Stimulated activated CD4-positive, alpha-beta T cell treated with anti-CD3 and anti-CD28 coated beads, Interleukin-1b, Interleukin-23, amount 100 ng/mL, for 24 hours (primary cell): Measurements from ENCODE around the gene MACROD1.
"Not testable (repeated sequence)": the region's sequence is repeated elsewhere in the genome, so short reads cannot be mapped to it uniquely, and the experiment has no call there.

Experiments used
- DNase-seq, 4 experiments: peaks; one replicate each; pipeline ENCODE4 v3.0.0-alpha.2; 2020; ENCODE audit warnings: low read depth in 4 of 4, low spot score in 1 of 4

The MACROD1 gene

DNA sequence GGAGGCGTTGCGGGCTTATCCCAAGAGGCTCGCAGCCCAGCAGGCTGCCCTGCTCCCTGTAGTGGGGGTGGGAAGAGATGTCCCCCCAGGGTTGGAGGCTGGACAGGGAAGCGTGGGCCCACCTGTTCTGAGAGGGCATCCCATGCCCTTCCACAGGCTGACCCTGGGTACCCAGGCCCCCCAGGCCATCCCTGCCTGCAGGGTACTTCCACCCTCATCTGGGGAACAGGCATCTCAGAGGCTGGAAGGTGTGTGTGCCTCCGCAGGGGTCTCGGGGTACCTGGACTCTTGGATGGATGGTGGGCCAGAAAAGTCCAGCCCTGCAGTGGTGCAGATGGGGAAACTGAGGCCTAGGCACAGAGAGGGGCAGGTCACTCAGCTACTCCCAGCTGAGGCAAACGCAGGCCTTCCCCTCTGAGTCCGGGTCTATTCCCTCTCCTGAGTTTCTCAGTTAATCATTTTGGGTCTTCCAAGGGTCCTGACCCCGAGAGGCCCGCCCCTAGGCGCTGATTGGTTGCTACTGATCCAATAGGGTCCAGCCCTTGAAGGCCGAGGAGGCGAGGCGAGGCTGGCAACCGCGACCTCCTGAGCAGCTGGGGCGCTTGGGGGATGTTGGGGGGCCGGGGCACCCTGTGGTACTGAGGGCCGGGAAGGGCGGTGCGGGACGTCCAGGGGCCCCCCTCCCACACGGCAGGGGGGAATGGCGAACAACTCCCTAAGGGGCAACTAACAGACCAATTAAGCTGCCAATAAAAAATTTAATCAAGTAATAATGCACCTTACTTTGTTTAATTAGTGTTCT lies 106.4 kb downstream of the MACROD1 start:
- no peak for DNase-seq

DNA sequence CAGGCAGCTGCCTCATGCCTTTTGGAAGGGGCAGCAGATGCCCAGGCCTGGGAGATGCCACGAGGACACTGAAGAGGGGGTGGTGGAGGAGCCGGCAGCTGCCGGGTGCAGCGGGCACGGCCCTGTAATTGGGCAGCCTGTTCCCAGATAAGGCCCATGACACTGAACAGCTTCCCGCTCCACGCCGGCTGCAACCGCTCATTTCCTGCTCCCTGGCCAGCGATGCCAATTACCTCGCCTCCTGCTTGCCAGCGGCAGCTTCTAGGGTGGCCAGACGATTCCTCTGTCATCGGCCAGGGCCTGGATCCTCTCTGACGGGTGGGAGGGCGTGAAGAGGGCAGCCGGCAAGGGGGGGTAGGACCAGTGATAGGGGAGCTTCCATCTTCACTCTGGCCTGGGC lies 107.4 kb downstream of the MACROD1 start:
- DNase-seq: no peak

DNA sequence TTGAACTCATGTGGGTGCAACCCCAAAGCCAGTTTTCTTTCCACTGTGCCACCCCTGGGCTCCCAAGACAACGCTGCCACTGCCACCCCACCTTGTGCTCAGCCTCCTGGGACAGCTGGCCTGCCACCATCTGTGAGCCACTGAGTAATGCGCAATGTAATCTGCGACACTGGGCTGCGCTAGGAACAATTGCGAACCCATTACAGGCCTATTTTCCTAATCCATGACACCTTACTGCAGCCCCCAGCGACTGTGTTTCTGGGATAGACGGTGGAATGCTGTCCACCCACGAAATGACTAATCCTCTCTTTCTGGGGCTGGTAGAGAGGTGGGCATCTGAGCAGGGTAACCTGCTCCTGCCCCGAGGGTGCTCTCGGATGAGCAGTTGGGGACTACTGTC lies 108.0 kb downstream of the MACROD1 start:
- no peak for DNase-seq

DNA sequence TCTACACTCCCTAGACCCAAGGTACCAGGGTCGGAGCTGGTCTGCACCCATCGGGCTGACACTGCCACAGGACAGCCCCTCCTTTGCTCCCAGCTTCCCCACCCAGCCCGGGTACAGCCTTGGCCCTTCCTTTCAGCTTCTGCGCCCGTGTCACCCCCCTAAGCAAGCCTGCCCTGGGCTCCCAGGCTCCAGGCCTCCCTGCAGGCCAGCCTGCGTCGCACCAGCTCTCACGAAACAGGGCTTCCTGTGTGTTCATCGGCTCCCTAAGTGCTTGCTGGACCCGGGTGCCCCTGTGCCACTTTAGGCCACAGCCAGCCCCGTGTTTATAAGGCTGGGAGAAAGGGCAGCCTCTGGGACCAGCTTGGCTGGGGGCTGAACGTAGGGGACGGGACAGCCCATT lies 109.1 kb downstream of the MACROD1 start:
- no peak for DNase-seq

DNA sequence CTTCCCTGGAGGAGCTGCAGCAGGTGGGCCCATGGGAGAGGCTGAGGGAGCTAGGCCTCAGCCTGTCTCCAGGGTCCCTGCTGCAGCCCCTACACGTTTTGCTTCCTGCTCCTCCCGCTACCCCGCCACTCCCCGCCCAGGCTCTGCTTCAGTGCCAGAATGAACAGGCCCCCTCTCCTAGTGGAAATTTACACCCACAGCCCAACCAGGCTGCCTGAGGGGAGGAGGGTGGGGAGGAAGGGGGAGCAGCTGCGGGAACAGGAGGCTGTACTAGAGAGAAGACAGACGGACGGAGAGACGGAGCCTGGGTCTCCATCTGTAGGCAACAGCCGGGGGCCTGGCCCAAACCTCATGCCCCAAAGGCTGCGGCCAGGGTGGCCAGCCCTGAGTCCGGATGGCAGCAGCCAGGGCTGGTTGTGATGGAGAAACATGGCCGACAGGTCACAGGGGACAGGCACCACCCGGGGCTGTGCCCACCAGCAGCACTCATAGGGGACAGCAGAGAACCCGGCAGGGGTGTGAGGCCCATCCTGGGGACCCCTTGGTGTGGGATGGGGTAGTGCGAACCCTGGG lies 109.6 kb downstream of the MACROD1 start:
- no peak for DNase-seq

DNA sequence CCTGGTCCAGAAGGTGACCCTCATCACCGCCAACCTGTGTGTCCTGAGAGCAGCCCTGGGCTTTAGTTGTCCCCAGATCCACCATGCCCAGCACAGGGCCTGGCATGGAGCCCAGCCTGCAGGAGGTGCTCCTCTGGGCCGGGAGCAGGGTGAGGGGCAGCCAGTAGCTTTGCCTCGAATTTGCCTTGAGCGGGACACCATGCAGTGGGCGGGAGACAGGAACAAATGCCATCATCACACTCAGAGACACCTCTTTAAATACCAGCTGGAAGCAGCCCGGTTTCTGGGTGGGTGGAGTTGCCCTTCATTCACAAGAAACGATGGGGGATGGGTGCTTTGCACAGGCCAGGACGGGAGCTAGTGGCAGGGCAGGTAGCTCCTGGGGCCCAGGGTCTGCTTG lies 110.8 kb downstream of the MACROD1 start:
- DNase-seq: no peak

DNA sequence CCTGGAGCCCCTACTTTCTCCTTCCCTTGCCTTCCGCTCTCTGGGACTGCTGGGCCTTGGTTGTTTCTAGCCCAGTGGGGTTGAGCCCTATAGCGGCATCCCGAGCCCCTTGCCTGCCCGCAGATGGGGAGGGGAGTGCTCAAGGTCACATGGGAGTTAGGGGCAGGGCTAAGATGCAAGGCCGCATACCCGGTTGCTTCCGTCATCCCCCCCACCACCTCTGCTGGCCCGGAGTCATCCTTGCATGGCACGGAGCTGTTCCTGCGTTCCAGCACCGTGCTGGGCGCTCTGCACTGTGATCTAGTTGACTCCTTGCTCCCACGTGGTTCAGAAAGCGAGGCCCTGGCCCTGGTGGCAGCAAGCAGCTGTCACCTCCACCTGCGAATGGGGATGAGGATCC lies 112.2 kb downstream of the MACROD1 start:
- DNase-seq: no peak

DNA sequence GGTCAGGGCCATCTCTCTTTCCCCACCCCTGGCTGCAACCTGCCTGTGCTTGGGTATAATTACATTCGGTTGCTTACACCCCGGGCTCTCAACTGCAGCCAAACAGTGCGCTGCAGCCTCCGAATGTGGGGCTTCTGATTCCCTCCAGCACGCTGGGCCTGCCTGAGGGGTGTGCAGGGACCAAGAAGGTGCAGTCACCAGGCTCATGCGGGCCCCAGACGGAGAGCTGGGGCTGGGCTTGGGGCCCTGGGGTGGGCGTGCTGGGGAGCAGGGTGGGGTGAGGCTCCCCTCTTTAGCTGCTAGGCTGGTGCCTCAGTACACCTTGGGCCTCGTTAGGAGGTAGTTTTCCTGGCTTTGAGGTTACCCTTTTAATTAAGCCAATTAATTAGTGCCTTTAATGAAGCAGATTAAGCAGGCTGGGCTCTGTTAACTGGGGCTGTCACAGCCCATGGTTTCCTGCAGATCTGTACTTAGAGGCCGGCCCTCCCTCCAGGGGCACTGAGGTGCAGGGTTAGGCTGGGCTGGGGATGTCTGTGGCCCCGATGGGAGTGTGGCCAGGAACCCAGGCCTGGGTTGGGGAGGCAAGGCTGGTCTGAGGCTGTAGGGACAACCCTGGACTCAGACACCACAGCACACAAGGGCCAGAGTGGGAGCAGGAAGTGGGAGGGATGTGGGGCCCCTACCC lies 112.8 kb downstream of the MACROD1 start:
- no peak for DNase-seq

DNA sequence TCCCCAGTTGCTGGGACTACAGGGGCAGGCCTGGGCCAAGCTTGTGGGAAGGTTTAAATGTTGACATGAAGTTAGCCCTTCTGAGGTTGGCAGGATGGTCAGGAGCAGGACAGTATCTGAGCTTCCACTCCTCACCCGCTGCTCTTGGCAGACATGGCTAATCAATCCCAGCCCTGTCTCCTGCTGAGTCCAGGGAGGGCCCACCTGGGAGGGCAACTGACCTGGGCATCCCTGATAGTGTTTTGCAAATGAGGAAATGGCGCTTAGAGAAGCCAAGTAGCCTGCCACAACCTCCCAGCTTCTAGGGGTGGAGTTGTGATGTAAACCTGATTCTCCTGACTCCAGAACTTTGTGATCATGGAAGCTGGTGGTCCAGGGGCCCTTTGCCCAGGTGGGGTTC lies 113.5 kb downstream of the MACROD1 start:
- no peak for DNase-seq

DNA sequence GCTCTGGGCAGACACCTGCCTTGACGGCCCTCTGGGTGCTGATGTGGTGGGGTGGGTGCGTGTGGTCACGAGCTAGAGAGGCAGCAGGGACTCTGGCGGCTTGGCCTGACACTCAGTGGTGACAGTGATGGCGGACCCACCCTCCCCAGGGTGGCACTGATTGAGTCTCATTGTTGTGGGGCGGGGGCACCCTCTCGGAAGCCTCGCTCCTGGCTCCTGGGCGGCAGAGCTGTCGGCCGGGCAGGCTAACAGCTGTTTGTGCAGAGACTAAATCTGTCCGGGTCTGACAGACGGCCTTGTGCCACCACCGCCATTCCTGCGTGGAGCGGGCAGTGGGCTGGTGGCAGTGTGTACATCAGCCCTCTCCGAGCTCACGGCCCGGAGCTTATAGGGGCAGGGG lies 114.6 kb downstream of the MACROD1 start:
- DNase-seq: no peak

DNA sequence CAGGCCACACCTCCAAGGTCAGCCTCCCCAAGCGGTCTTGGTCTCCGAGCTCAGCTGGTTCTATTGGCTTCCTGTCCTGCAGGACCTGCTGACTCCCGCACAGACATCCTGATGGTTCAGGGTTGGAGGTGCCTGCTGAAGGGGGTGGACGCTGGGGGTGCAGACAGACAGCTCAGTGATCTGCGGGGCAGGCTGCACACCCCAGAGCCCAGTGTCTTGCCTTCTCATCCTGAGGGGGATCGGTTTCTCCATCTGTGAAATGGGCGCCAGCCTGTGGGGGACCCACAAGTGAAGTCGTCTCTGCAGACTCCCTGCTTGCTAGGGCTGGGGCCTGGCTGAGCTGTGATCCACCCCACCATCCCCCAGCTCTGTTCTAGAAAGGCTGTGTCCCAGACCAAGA lies 116.4 kb downstream of the MACROD1 start:
- DNase-seq: no peak

DNA sequence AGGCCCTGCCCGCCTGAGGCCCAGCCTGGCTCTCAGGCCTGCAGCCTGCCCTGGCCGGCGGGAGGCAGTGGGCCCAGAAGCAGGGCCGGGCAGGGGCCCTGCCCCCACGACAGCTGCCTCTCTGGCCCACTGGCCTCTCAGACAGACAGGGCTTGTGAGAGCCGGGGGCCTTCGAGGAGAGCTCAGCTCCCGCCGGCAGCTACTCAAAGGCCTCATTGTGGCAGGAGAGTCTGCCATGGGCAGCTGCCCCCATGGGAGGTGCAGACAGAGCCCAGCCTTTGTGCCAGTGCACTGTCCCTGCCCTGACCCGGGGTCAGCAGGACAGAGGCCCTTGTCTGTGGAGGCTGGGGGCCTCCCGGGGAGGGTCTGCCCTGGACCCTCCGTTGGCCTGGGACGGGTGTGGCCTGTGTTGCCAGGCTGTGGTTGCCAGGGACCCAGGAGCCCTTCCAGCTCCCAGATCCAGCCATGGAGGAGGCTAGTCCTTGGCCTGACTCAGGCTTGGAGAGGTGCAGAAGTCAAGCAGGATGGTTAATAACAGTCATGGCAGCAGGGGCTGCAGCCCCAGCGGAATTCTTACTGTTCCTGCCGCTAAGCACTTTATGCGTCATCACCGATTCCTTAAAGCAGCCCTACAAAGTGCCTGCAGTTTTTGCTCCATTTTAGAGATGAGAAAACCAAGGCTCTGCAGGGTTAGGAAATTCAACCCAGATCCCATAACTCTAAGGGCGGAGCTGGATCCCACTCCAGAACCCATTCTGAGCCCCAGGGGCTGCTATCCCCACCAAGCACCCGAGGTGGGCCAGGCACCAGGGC lies 117.7 kb downstream of the MACROD1 start:
- no peak for DNase-seq

DNA sequence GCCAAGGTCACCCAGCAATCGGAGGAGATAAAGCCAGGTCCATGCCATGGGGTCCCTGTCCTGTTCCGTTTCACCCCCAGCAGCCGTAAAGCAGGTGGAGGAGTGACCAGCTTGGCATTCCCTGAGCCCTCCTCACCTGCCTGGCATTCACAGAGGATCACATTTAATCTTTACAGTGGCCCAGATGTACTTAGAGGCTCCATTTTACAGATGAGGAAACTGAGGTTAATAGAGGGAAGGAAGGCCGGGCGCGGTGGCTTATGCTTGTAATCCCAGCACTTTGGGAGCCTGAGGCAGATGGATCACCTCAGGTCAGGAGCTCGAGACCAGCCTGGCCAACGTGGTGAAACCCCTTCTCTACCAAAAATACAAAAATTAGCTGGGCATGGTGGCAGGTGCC lies 118.5 kb downstream of the MACROD1 start:
- DNase-seq: not testable (repeated sequence)

DNA sequence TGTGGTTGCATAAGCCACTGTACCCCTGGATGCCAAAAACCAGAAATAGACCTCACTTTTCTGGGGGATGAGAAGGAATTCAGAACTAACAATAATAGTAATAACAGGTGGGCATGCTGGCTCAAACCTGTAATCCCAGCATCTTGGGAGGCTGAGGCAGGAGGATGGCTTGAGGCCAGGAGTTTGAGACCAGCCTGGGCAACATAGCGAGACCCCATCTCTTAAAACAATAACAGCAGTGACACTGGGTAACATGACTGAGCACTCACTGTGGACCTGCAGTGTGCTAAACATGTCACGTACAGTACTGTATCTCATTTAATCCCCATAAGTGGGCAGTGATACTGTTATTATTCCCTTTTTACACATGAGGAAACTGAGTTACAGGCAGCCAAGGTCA lies 120.2 kb downstream of the MACROD1 start:
- DNase-seq: no peak

DNA sequence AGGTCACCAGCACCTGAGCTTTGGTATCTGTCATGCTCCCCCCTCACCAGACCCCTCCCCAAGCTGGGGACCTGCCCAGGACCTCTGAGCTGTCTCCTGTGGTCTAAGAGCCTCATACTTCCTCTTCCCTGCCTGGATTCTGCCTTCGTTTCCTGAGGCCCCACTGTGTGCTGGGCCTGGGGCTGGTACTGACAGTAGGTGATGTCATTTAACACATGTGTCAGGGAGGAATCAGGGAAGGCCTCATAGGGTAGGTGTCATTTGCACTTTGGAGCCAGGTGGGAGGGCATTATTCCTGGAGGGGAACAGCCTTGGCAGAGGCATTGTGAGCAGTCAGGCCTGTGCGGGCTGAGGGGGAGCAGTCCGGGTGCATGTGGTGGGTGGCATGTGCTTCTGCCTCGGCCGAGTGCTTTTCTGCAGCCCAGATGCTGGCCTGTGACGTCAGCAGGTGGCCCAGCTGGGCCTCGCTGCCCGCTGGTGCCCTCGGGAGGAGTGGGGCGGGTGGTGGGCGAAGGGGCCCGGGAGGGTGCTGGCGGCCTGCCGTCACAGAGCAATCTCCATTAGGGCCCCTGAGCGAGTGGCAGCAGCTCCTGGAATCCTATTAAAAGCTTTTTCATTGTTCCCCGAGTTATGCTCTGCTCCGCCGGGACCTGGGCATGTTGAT lies 121.1 kb downstream of the MACROD1 start:
- DNase-seq: no peak

DNA sequence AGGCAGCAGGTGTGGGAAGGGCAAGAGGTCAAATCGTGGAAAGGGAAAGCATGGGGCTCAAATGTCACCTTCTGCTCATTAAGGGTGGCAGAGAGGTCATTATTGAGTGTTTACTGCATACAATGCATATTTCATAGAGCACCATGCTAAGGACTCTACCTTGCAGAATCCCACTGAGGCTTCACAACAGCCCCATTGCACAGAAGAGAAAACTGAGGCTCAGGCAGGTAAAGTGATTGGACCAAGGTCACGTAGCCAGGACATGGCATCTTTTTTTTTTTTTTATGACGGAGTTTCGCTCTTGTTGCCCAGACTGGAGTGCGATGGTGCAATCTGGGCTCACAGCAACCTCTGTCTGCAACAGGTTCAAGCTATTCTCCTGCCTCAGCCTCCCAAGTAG lies 122.4 kb downstream of the MACROD1 start:
- DNase-seq: no peak

DNA sequence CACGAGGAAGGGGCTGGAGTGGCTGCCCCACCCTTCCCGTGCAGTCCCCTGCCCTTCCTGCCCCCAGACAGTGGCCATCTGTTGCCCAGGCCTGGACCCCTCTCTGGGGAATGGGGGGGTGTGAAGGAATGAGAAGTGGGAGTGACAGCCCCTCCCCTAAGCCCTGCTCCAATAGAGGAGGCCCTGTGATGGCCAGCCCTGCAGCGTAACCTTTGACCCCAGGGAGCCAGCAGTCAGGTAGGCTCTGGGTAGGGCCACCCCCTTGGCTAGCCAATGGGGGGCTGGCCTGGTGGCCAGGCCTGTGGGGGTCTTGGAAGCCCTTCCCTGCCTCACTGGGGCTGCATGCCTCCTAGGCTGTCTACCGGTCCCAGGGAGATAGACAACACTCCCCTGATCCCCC lies 123.6 kb downstream of the MACROD1 start:
- no peak for DNase-seq

DNA sequence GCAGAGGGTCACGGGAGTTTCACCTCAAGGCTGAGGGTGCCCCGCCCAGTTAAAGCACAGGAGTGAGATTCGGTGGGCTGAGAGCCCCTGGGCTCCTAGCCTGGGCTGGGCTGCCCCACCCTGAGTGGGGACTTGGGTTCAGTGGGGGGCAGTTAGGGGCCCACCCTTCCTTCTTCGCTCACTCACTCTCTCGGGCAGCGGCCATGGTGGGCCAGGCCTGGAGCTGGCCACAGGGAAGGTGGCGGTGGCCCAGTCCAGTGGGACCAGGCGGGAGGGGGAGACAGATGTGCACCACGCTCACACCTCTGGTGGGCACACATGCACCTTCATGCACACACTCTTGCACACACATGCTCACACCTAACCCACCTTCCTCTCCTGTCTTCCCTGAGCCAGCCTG lies 124.1 kb downstream of the MACROD1 start:
- DNase-seq: no peak

DNA sequence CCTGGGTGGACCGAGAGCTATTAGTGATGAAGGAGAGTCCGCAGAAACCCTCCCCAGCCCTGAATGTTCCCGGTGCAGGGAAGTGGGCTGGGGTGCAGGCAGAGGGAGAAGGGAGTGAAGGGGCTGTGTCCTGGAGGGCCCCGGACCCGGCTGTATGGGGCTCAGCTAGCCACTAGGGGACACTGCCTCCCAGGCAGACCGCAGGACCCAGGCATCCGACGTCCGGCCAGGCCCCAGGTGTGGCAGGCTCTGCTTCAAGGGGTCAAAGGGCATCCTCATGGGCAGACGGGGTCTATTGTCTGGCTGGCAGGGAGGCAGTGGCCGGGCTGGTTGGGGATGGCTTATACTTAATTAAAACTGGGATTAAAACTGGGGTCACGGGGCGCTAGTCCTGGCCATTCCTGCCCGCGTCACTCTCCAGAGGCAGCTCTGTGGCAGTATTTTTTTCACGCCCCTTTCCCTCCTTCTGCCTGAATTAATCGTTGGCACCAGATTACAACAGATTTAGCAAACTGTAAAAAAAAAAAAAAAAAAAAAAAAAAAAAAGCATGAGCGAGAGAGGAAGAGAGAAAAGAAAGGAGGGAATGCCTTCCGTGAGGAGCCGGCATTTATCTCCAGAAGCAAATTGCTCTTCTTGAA lies 125.1 kb downstream of the MACROD1 start:
- no peak for DNase-seq

DNA sequence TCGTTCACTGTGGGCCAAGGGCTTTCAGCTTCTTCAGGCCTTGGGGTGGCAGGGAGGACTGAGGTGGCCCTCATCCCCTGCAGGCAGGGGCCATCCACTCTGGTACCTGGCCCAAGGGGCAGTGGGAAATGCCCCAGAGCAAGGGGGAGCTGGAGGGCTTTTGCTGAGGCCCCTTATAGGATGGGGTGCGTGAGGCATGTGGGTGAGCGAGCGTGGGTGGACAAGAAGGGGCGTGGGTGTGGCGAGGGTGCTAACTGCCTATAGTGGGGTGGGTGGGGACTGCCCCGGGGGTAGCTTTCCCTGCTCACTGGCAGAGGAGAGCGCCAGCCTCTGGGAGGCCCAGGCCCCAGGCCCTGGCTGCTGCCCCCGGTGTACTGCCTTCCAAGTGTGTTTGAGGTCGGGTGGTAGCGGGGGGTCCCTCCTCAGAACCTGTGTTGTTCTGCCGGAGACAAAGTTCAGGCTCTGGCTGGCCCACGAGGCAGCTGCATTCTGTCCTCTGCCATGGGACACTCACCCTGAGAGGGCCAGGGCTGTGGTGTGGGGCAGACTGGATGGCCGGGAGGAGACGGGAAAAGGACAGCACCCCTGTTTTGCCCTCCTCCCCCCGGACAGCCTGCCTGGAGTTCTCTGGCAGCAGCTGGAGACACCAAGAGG lies 126.8 kb downstream of the MACROD1 start:
- no peak for DNase-seq
